Gastroesophageal sphincter (tissue), 4 donors: ENCODE results near the gene TPMT. TPM values are rescaled to one million over a fixed set of nuclear protein-coding genes. Genes with fewer than 3 reads are reported as not detected.

ENCODE experiments used
- ATAC-seq: fragments of 150-250 bp; one replicate; pipeline ENCODE4 v1.9.1; 2016; ENCODE audit warnings: mild to moderate bottlenecking, moderate library complexity
- H3K27ac ChIP-seq, 4 donors: fragments of 200-600 bp; sonication (generic) in 3 of 4; 1 replicate in 3 of 4; 2 replicates in 1 of 4; pipeline ENCODE4 v1.5.1; 2016 to 2019
- H3K27me3 ChIP-seq: fragments of 200-600 bp; sonication (generic); one replicate; pipeline ENCODE4 v1.5.1; 2019
- H3K36me3 ChIP-seq, 2 donors: fragments of 200-600 bp; sonication (generic); one replicate each; pipeline ENCODE4 v1.5.1; 2019; ENCODE audit warnings: control low read depth in 1 of 2
- H3K4me1 ChIP-seq, 3 donors: fragments of 200-600 bp; sonication (generic); 1 replicate in 2 of 3; 2 replicates in 1 of 3; pipeline ENCODE4 v1.5.1; 2016 to 2019; ENCODE audit warnings: control low read depth in 2 of 3
- H3K4me3 ChIP-seq, 2 donors: fragments of 200-600 bp; sonication (generic); one replicate each; pipeline ENCODE4 v1.5.1; 2019; ENCODE audit warnings: mild to moderate bottlenecking in 1 of 2, moderate library complexity in 1 of 2
- H3K9me3 ChIP-seq, 3 donors: fragments of 200-600 bp; sonication (generic); one replicate each; pipeline ENCODE4 v1.5.1; 2017 to 2019; ENCODE audit warnings: control low read depth in 2 of 3
- CTCF ChIP-seq, 4 experiments: fragments of 200-600 bp in 2 of 4; fragments of 450-650 bp in 2 of 4; sonication (generic) in 1 of 4; IDR thresholded peaks; one replicate each; pipeline ENCODE4 v1.5.1; 2017 to 2019; ENCODE audit warnings: antibody characterized with exemption in 4 of 4, mild to moderate bottlenecking in 2 of 4, moderate library complexity in 2 of 4
- EP300 ChIP-seq: sonication (generic); formaldehyde crosslinking; IDR thresholded peaks from one replicate; pipeline ENCODE4 v1.6.1; 2017; ENCODE audit warnings: antibody characterized with exemption, mild to moderate bottlenecking
- POLR2A ChIP-seq, 2 donors: fragments of 450-650 bp; IDR thresholded peaks; one replicate each; pipeline ENCODE4 v1.6.1; 2017; ENCODE audit warnings: antibody characterized with exemption in 2 of 2, mild to moderate bottlenecking in 2 of 2, moderate library complexity in 1 of 2
- POLR2AphosphoS5 ChIP-seq: sonication (generic); formaldehyde crosslinking; IDR thresholded peaks from one replicate; pipeline ENCODE4 v1.6.1; 2017; ENCODE audit warnings: antibody characterized with exemption
- WGBS, 2 donors: methylation state at CpG; one replicate each; pipeline ENCODE4 v1.1.5; 2018; ENCODE audit warnings: low coverage in 1 of 2; 5-methylcytosine and 5-hydroxymethylcytosine counted together
- total RNA-seq, 4 donors: library from RNA; depleted of rRNA; stranded (reverse); fragments of >200 nt; gene quantifications; one replicate each; pipeline ENCODE4 v1.1.0, GENCODE V29; 2016

TPMT gene
- total RNA-seq, 4 donors from 2014 or later: 5.7 to 8.9 (median 7.2) TPM

GRCh38 chr6:18168264-18168663 is 13.4 kb upstream of the TPMT start:
- Histone ChIP-seq H3K9me3 (no peaks in the 10 kb centered on the region), H3K36me3 (peaks cover 0 to 92% of the 10 kb centered on the region in 2 donors), H3K4me3 (no peak overlapping the region), H3K4me1 (no peaks in the 10 kb centered on the region), H3K27ac (no peak overlapping the region), H3K27me3 (no peaks in the 10 kb centered on the region)
- ATAC-seq: no peak
- TF ChIP-seq CTCF (IDR thresholded peaks at IDR 0.05): no peak
- WGBS, 2 donors: 95 to 97% methylated on average over 3 of the region's 3 CpGs

GRCh38 chr6:18166312-18167036 is 11.6 kb upstream of the TPMT start:
- ATAC-seq: no peak
- TF ChIP-seq EP300: no peak
- no peak for TF ChIP-seq POLR2AphosphoS5
- no peak for TF ChIP-seq POLR2A (IDR thresholded peaks at IDR 0.05)
- TF ChIP-seq CTCF (IDR thresholded peaks at IDR 0.05): no peak
- Histone ChIP-seq H3K4me3 (no peak overlapping the region), H3K9me3 (no peaks in the 10 kb centered on the region), H3K27ac (no peak overlapping the region), H3K36me3 (peaks cover 0 to 95% of the 10 kb centered on the region in 2 donors), H3K27me3 (no peaks in the 10 kb centered on the region), H3K4me1 (no peaks in the 10 kb centered on the region)
- WGBS, 2 donors: 83 to 100% methylated on average over 2 of the region's 2 CpGs

- Histone ChIP-seq H3K27ac (no peak overlapping the region), H3K36me3 (peaks cover 0 to 95% of the 10 kb centered on the region in 2 donors), H3K9me3 (no peaks in the 10 kb centered on the region), H3K4me3 (no peak overlapping the region), H3K27me3 (no peaks in the 10 kb centered on the region), H3K4me1 (no peaks in the 10 kb centered on the region)
- WGBS, 2 donors: 96 to 100% methylated on average over 3 to 4 of the region's 4 CpGs
- no peak for TF ChIP-seq POLR2A (IDR thresholded peaks at IDR 0.05)
- TF ChIP-seq CTCF (IDR thresholded peaks at IDR 0.05): no peak
- TF ChIP-seq EP300: no peak
- no peak for TF ChIP-seq POLR2AphosphoS5
- ATAC-seq: no peak
These were observed 10.9 kb upstream of the TPMT start for GRCh38 chr6:18165751-18166150.

- 85 to 96% methylated on average over 2 of the region's 2 CpGs for WGBS, 2 donors
- Histone ChIP-seq H3K9me3 (no peaks in the 10 kb centered on the region), H3K4me1 (no peaks in the 10 kb centered on the region), H3K36me3 (peaks cover 0 to 73% of the 10 kb centered on the region in 2 donors), H3K27ac (no peak overlapping the region), H3K27me3 (no peaks in the 10 kb centered on the region), H3K4me3 (no peak overlapping the region)
- ATAC-seq: no peak
- TF ChIP-seq POLR2A (IDR thresholded peaks at IDR 0.05): no peak
- no peak for TF ChIP-seq EP300
- no peak for TF ChIP-seq CTCF (IDR thresholded peaks at IDR 0.05)
- TF ChIP-seq POLR2AphosphoS5: no peak
These were observed 7.5 kb upstream of the TPMT start for GRCh38 chr6:18162401-18162800.

- 94% methylated on average over 2 of the region's 2 CpGs; no CpG with 5 or more reads in 1 of the 2 donors for WGBS, 2 donors
- no peak for TF ChIP-seq POLR2AphosphoS5
- TF ChIP-seq CTCF (IDR thresholded peaks at IDR 0.05): no peak
- TF ChIP-seq POLR2A (IDR thresholded peaks at IDR 0.05): no peak
- TF ChIP-seq EP300: no peak
- H3K27me3 ChIP-seq: no peaks in the 10 kb centered on the region
- peak; percentile 55 for ATAC-seq
- H3K9me3 ChIP-seq: no peaks in the 10 kb centered on the region
- peaks cover 0 to 3% (median 0%) of the 10 kb centered on the region in 3 donors for H3K4me1 ChIP-seq
- no peak overlapping the region for H3K4me3 ChIP-seq
- peaks cover 0 to 64% of the 10 kb centered on the region in 2 donors for H3K36me3 ChIP-seq
- peak overlapping the region in 1 of 4 donors; percentile 28 for H3K27ac ChIP-seq
These were observed 6.6 kb upstream of the TPMT start for GRCh38 chr6:18161431-18161830.
